ENCODE data around the gene SCARF2.
"Not testable (repeated sequence)": the region's sequence is repeated elsewhere in the genome, so short reads cannot be mapped to it uniquely, and the experiment has no call there.

SCARF2 gene

DNA sequence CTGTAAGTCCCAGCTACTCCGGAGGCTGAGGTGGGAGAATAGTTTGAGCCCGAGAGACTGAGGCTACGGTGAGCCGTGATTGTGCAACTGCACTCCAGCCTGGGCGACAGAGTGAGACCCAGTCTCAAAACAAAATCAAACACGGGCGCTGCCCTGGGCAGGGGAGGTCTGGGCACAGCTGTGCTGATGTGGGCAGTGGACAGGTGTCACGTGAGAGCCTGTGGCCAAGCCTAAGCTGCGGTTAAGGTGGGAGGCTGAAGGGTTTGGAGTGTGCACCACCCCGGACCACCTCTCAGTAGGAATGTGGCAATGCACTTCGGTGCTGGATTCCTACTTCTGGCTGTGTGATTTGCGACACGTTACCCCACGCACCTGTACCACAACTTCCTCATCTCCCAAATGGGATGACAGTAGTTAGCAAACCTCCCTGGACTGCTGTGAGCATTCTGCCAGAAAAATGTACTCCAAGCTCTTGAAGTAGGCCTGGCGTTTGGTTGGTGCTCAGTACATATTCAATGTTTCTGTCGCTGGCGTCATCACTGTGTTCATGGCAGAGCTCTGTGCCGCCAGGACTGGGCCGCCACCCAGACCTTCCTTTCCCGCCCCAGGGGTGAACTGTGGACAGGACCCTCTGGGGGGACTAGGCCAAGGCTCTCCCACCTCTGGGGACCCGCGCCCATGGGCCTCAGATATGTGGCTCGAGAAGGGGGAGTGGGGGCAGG lies 44.5 kb downstream of the SCARF2 start:
- DNase-seq (ENCODE audit: low spot score): no peak

DNA sequence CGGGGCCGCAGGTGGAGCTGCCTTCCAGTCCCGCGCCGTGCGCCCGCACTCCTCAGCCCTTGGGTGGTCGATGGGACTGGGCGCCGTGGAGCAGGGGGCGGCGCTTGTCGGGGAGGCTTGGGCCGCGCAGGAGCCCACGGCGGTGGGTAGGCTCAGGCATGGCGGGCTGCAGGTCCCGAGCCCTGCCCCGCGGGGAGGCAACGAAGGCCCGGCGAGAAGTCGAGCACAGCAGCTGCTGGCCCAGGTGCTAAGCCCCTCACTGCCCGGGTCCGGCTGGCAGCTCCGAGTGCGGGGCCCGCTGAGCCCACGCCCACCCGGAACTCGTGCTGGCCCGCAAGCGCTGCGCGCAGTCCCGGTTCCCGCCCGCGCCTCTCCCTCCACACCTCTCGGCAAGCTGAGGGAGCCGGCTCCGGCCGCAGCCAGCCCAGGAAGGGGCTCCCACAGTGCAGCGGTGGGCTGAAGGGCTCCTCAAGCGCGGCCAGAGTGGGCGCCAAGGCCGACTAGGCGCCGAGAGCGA lies 45.2 kb downstream of the SCARF2 start:
- not testable (repeated sequence) for DNase-seq (ENCODE audit: low spot score)

DNA sequence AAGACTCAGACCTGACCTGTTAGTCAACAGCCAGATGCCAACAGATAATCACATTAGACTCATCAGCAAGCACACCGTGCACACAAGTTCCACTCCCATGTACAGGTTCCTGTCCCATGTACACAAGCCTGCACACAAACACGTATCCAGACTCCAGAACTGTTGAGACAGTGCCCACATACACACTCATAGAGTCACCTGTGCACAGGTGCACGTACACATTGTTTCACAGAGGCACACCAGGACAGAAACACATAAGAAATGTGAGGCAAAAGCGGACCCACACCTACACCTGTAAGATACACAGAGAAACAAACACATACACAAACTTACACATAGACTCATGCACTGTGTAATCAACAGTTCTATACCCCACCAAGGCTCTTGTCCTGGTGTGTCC lies 46.4 kb downstream of the SCARF2 start:
- DNase-seq (ENCODE audit: low spot score): no peak

DNA sequence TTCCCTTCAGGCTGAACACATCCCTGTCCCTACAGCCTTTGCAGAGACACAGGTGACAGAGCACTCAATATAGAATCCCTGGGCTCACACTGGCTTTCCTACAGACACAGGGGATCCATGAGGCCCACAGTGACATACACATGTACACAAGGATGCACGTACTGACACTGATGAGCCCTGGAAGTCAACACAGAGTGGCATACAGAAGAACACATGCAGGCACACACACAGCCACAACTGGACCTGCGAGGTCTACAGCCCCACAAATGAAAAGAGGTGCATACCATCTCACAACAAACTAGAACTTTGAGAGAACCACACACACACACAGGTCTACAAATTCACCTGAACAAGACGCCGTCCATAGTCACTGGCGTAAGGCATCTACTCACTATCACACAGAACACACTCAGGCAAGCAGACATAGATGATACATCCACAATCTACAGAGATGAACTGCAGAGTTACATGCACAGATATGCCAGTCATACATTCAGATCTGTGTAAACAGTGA lies 47.2 kb downstream of the SCARF2 start:
- no peak for DNase-seq (ENCODE audit: low spot score)

DNA sequence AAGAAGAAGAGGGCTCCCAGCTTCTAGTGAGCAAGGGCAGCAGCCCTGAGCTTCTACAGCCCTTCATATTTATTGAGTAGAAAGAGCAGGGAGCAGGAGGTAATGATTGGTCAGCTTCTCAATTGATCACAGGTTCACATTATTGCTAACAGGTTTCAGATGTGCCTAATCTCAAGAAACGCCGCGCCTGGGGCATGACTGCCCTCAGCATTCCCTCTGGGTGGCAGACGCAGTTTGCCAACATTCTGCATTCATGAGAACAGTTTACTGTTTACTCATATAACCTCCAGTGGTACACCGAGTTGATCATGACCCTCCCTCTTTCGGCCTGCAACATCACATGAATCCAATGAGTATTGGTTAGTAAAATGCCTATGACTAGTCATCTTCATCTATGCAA lies 48.3 kb downstream of the SCARF2 start:
- DNase-seq (ENCODE audit: low spot score): no peak

DNA sequence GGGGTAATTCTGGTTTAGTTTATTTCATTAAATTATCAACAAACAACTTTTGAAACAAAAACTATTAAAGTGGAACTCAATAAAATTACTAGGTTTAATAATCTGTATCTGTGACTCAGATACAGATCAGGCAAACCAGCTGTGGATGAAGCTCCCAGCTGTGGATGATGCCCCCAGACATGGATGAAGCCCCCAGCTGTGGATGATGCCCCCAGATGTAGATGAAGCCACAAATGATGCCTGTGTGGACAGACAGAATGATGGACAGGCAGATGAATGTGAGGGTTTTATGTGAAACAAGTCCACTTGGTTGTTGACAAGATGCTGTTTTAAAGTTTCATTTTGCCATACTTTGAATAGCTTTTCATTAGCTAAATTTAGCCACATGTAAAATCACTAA lies 49.4 kb downstream of the SCARF2 start:
- no peak for DNase-seq (ENCODE audit: low spot score)

DNA sequence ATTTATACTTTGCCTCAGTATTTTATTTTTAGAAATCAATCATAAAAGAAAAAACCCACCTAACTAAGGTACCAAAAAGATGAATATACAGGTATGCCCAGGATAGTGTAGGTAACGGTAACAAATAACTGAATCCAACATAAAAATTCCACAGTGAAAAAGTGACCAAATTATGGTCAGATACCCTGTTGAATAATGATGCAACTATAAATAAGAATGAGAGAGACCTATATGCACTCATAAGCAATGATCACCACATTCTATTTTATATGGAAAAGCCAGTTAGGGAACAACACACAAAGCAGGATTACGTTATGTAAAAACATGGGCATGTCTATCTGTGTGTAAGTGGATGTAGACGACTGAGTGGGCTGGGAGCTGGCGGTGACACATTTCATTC lies 50.7 kb downstream of the SCARF2 start:
- no peak for DNase-seq (ENCODE audit: low spot score)

DNA sequence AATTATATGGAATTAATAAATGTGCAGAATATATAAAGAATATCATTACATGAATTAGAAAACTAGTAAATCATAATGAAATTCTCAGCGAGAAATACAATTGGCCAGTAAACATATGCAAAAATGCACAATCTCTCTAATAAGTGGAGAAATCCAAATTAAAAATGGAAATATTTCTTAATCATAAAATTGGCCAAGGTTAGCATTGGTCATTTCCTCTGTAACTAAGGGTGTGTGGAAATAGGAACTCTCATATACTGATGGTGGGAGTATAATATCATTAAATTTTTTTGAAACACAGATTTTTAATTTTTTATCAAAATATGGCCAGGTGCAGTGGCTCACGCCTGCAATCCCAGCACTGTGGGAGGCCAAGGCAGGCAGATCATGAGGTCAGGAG lies 51.3 kb downstream of the SCARF2 start:
- no peak for DNase-seq (ENCODE audit: low spot score)

DNA sequence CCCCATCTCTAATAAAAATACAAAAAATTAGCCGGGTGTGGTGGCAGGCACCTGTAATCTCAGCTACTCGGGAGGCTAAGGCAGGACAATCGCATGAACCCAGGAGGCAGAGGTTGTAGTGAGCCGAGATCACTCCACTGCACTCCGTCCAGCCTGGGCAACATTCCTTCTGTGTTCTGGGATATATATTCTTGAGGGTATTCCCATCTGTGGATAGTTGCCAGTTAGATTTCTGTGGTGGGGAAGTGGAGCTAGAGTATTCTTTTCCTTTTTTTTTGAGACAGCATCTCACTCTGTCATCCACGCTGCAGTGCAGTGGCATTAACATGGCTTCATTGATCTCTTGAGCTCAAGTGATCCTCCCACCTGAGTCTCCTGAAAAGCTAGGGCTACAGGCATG lies 52.8 kb downstream of the SCARF2 start:
- DNase-seq (ENCODE audit: low spot score): no peak

DNA sequence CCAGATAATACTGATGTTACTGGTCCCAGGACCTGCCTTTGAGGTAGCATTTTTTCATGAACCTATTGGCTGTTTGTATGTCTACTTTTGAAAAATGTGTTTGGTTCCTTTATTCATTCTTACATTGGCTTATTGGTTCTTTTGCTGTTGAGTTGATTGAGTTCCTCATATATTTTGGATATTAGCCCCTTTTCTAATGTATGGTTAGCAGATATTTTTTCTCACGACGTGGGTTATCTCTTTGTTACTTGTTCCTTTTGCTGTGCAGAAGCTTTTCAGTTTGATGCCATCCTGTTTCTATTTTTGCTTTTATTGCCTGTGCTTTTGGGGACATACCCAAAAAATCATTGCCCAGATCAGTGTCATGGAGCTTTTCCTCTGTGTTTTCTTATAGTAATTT lies 53.5 kb downstream of the SCARF2 start:
- no peak for DNase-seq (ENCODE audit: low spot score)

DNA sequence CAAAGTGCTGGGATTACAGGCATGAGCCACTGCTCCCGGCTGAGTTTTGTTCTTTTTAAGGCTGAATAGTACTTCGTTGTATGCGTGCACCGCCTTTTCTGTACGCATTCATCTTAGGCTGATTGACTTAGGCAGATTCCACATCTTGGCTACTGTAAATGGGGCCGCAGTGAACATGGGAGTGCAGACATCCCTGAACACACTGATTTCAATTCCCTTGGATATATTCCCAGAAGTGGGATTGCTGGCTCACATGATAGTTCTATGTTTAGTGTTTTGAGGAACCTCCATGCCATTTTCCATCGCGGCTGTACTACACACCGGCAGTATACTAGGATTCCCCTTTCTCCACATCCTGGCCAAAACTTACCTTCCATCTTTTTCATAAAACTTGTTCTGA lies 54.1 kb downstream of the SCARF2 start:
- DNase-seq (ENCODE audit: low spot score): no peak

DNA sequence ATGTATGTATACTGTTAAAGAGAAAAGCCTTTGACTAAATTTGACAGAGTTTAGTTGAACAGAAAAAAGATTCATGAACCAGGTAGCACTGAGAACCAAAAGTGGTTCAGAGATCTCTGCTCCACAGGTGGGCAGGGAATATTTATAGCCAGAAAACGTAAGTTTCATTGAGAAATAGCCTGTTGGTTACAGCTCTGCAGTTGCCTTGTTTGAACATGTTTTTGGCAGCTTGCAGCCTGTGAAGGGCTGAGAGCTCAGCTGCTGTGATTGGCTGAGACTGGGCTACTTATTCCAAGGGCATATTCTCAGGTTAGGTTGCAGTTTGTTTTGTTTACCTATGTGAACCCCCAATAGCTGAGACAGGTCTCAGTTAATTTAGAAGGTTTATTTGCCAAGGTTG lies 57.1 kb downstream of the SCARF2 start:
- no peak for DNase-seq (ENCODE audit: low spot score)

DNA sequence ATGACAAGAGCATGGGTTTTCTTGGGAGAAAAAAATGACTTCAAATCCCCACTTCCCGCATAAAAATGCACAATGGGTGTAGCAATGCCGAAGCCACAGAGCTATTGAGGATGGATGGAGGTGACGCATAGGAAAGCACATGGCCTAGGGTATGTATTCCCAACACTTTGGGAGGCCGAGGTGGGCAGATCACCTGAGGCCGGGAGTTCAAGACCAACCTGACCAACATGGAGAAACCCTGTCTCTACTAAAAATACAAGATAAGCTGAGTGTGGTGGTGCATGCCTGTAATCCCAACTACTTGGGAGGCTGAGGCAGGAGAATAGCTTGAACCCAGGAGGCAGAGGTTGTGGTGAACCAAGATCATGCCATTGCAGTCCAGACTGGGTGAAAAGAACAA lies 58.9 kb downstream of the SCARF2 start:
- not testable (repeated sequence) for DNase-seq (ENCODE audit: low spot score)

DNA sequence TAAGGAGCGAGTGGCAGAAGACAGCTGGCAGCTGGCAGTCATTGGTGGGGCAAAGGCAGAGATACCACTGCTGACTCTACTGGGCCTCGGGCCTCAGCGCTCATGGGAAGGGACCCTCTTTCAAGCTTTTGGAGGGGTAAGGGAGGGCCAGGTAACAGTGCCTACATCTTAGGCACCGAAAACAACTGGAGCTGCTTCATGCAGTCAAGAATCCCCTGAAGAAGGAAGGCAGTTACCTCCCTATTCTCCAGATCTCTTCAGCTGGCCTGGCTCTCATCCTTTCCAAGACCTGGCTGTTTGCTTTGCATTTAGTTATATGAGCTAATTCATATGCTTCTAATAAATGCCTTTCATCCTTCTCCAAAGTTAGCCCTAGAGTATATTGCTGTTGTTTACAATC lies 59.5 kb downstream of the SCARF2 start:
- DNase-seq (ENCODE audit: low spot score): no peak

DNA sequence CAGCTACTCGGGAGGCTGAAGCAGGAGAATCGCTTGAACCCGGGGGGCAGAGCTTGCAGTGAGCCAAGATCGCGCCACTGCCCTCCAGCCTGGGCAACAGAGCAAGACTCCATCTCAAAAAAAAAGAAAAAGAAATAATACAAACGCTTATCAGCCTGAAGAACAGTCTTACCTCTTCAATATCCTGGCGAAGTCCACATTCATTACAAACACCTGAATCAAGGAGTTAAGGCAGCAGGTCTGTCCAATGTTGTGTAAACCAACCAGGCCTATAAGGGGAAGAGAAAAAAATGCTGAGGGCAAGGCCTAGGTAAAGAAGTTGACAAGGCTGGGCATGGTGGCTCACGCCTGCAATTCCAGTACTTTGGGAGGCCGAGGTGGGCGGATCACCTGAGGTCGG lies 60.6 kb downstream of the SCARF2 start:
- DNase-seq (ENCODE audit: low spot score): not testable (repeated sequence)

DNA sequence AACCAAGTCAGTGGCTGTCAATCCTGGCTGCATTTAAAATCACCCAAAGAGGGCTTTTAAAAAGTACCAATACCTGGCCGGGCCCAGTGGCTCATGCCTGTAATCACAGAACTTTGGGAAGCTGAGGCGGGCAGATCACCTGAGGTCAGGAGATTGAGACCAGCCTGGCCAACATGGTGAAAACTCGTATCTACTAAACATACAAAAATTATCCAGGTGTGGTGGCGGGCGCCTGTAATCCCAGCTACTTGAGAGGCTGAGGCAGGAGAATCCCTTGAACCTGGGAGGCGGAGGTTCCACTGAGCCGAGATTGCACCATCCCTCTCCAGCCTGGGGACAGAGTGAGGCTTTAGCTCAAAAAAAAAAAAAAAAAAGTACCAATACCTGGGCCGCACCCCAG lies 61.3 kb downstream of the SCARF2 start:
- not testable (repeated sequence) for DNase-seq (ENCODE audit: low spot score)

Measured in activated CD4-positive, alpha-beta T cell treated with anti-CD3 and anti-CD28 coated beads, Interleukin-2, Interleukin-4, amounts not matched to agents 100 ng/mL and 50 ng/mL, durations not matched to agents 16 hours and 8 hours (primary cell).